ENCODE data around the gene OMP. TPM values are rescaled to one million over a fixed set of nuclear protein-coding genes. Genes with fewer than 3 reads are reported as not detected.

The OMP gene
- polyA plus RNA-seq, 1 donor from 2014 or later: not detected

GRCh38 chr11:77066229-77067042 lies 36.2 kb upstream of the OMP start, which contains the start of gene CAPN5 (continued):
- TF ChIP-seq, protein P1, sequence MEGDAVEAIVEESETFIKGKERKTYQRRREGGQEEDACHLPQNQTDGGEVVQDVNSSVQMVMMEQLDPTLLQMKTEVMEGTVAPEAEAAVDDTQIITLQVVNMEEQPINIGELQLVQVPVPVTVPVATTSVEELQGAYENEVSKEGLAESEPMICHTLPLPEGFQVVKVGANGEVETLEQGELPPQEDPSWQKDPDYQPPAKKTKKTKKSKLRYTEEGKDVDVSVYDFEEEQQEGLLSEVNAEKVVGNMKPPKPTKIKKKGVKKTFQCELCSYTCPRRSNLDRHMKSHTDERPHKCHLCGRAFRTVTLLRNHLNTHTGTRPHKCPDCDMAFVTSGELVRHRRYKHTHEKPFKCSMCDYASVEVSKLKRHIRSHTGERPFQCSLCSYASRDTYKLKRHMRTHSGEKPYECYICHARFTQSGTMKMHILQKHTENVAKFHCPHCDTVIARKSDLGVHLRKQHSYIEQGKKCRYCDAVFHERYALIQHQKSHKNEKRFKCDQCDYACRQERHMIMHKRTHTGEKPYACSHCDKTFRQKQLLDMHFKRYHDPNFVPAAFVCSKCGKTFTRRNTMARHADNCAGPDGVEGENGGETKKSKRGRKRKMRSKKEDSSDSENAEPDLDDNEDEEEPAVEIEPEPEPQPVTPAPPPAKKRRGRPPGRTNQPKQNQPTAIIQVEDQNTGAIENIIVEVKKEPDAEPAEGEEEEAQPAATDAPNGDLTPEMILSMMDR (IDR thresholded peaks at IDR 0.05; ENCODE audit: poor library complexity, severe bottlenecking): peak; percentile 66

- no peaks in the 10 kb centered on the region for H3K9me3 ChIP-seq (ENCODE audit: low read length)
- H3K36me3 ChIP-seq (ENCODE audit: insufficient read depth, low read length): no peaks in the 10 kb centered on the region
- H3K9me2 ChIP-seq (ENCODE audit: insufficient read depth, low read length): no peaks in the 10 kb centered on the region
- no peaks in the 10 kb centered on the region for H3F3A ChIP-seq (ENCODE audit: insufficient read depth, low read length, poor library complexity, severe bottlenecking)
- peak overlapping the region; percentile 87 for H3K4me3 ChIP-seq (ENCODE audit: low read length)
- no peak overlapping the region for H2AFZ ChIP-seq (ENCODE audit: low read depth, low read length)
- TF ChIP-seq, protein P2, sequence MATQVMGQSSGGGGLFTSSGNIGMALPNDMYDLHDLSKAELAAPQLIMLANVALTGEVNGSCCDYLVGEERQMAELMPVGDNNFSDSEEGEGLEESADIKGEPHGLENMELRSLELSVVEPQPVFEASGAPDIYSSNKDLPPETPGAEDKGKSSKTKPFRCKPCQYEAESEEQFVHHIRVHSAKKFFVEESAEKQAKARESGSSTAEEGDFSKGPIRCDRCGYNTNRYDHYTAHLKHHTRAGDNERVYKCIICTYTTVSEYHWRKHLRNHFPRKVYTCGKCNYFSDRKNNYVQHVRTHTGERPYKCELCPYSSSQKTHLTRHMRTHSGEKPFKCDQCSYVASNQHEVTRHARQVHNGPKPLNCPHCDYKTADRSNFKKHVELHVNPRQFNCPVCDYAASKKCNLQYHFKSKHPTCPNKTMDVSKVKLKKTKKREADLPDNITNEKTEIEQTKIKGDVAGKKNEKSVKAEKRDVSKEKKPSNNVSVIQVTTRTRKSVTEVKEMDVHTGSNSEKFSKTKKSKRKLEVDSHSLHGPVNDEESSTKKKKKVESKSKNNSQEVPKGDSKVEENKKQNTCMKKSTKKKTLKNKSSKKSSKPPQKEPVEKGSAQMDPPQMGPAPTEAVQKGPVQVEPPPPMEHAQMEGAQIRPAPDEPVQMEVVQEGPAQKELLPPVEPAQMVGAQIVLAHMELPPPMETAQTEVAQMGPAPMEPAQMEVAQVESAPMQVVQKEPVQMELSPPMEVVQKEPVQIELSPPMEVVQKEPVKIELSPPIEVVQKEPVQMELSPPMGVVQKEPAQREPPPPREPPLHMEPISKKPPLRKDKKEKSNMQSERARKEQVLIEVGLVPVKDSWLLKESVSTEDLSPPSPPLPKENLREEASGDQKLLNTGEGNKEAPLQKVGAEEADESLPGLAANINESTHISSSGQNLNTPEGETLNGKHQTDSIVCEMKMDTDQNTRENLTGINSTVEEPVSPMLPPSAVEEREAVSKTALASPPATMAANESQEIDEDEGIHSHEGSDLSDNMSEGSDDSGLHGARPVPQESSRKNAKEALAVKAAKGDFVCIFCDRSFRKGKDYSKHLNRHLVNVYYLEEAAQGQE (IDR thresholded peaks at IDR 0.05; ENCODE audit: borderline replicate concordance): no peak
- TF ChIP-seq RAD21 (conservative IDR thresholded peaks at IDR 0.05) (no peak), TAF1 (IDR thresholded peaks at IDR 0.05; ENCODE audit: low read depth) (no peak), POLR2AphosphoS5 (IDR thresholded peaks at IDR 0.05) (no peak), EP300 (conservative IDR thresholded peaks at IDR 0.05; ENCODE audit: poor library complexity, severe bottlenecking) (no peak), MXI1 (conservative IDR thresholded peaks at IDR 0.05; ENCODE audit: poor library complexity, severe bottlenecking) (no peak), SMC3 (conservative IDR thresholded peaks at IDR 0.05; ENCODE audit: poor library complexity) (no peak), EZH2 (IDR thresholded peaks at IDR 0.05; ENCODE audit: borderline replicate concordance, insufficient read depth, low read length, poor library complexity, severe bottlenecking) (no peak)
- TF ChIP-seq, protein P1 (IDR thresholded peaks at IDR 0.05; ENCODE audit: poor library complexity, severe bottlenecking): no peak
- no peak overlapping the region for H3K27ac ChIP-seq (ENCODE audit: low read length)
- no peaks in the 10 kb centered on the region for H4K20me1 ChIP-seq (ENCODE audit: insufficient read depth)
- H3K79me2 ChIP-seq (replicated peaks; ENCODE audit: insufficient read depth, low read length): no peaks in the 10 kb centered on the region
- no peaks in the 10 kb centered on the region for H3K27me3 ChIP-seq (ENCODE audit: insufficient read depth, low read depth, low read length)
- H3K9ac ChIP-seq (ENCODE audit: low read length): peak overlapping the region; percentile 78
- H3K4me2 ChIP-seq (ENCODE audit: low read length): peak overlapping the region; percentile 73
These were observed 34.7 kb upstream of the OMP start for GRCh38 chr11:77067861-77068443.
